Measurements from ENCODE around the gene GJA4. TPM values are rescaled to one million over a fixed set of nuclear protein-coding genes. Genes with fewer than 3 reads are reported as not detected.

Gene GJA4
- total RNA-seq, 1 experiment from 2014 or later = not detected

DNA sequence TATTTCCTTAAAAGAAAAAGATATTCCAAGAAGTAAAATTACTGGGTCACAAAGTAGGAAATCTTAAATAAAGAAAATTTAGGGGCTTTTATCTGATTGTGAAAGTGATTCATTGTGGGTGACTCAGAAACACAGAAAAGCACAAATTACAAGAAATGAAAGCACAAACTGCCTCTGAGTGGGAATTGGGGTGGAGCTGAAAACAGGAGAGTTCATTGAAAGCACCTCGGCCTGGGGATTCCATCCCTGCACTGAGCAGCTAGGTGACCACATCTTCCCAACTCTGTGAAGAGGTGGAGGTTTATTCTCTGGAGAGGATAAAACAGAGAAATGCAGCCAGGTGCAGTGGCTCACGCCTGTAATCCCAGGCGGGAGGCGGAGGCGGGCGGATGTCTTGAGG lies 7.4 kb downstream of the GJA4 start (continued):
- TF ChIP-seq, protein P1, sequence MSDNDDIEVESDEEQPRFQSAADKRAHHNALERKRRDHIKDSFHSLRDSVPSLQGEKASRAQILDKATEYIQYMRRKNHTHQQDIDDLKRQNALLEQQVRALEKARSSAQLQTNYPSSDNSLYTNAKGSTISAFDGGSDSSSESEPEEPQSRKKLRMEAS (IDR thresholded peaks at IDR 0.05) = no peak
- no peak for TF ChIP-seq ZFX (IDR thresholded peaks at IDR 0.05)

DNA sequence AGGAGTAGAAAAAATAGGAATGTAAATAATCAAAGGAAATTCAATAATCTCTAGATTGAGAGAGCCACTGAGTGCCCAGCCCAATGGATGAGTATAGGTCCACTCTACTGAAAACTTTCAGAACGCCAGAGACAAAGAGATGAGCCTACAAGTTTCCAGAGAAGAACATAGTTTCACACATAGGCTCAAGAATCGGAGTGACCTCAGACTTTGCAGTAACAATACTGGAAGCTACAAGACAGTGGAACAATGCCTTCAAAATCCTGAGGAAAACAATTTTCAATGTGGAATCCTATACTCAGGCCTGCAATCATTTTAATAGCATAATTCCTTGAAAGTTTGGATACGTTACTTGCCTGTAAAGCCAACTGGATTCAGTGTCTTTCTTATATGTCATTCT lies 11.0 kb downstream of the GJA4 start:
- Histone ChIP-seq H3K9me3 (ENCODE audit: control insufficient read depth in 1 of 2, insufficient read depth in 1 of 2, low read depth in 1 of 2, low read length in 2 of 2) (no peaks in the 10 kb centered on the region), H3K27ac (ENCODE audit: low read depth, low read length) (no peak overlapping the region), H3K27me3 (ENCODE audit: insufficient read depth, low read length) (no peaks in the 10 kb centered on the region), H3K4me1 (ENCODE audit: control insufficient read depth in 1 of 2, insufficient read depth in 2 of 2, low read length in 2 of 2) (peaks cover 0 to 3% of the 10 kb centered on the region in 2 experiments; a peak in 1 of 4 replicates), H3K79me2 (ENCODE audit: insufficient read depth, low read length) (no peaks in the 10 kb centered on the region), H4K20me1 (ENCODE audit: insufficient read depth) (no peaks in the 10 kb centered on the region), H3K9ac (ENCODE audit: low read length) (no peak overlapping the region), H3K4me2 (ENCODE audit: low read length) (no peak overlapping the region), H3K4me3 (replicated peaks in 1 of 2; ENCODE audit: low read depth in 1 of 2, low read length in 2 of 2) (no peak overlapping the region), H3K9me2 (ENCODE audit: insufficient read depth) (no peaks in the 10 kb centered on the region), H2AFZ (ENCODE audit: low read depth, low read length, poor library complexity, severe bottlenecking) (no peak overlapping the region), H3K36me3 (ENCODE audit: control insufficient read depth in 1 of 2, insufficient read depth in 2 of 2, low read length in 2 of 2) (no peaks in the 10 kb centered on the region)
- ChIA-PET CTCF (interaction anchor here (1.5 kb wide), 1 partner anchor 17 kb away, joined by 3 read pairs; no protein-coding TSS in a partner anchor), RAD21 (ENCODE audit: low non-redundant PET in 1 of 2, low total read pairs in 2 of 2, uncharacterized antibody in 2 of 2, unreplicated experiment in 2 of 2) (no interaction called here), POLR2A (no interaction called here)
- intact Hi-C loops (cut with micrococcal nuclease) = no loop called here
- no peak for ATAC-seq
- DNase-seq (ENCODE audit: low read depth, low spot score) = no peak
- TF ChIP-seq CEBPB (IDR thresholded peaks at IDR 0.05; ENCODE audit: low read depth) = no peak
- no peak for TF ChIP-seq JUND (IDR thresholded peaks at IDR 0.05)
- no peak for TF ChIP-seq EZH2 (IDR thresholded peaks at IDR 0.05)
- TF ChIP-seq SIN3A (IDR thresholded peaks at IDR 0.05; ENCODE audit: low read depth) = no peak
- TF ChIP-seq, protein P2, sequence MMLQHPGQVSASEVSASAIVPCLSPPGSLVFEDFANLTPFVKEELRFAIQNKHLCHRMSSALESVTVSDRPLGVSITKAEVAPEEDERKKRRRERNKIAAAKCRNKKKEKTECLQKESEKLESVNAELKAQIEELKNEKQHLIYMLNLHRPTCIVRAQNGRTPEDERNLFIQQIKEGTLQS (IDR thresholded peaks at IDR 0.05) = no peak
- TF ChIP-seq, protein P1 (IDR thresholded peaks at IDR 0.05) = no peak
- no peak for TF ChIP-seq RAD21 (IDR thresholded peaks at IDR 0.05; ENCODE audit: low read depth)
- TF ChIP-seq POLR2A (IDR thresholded peaks at IDR 0.05; ENCODE audit: borderline replicate concordance, extremely low read depth, insufficient read depth, insufficient read length) = no peak
- TF ChIP-seq CBX3 (IDR thresholded peaks at IDR 0.05; ENCODE audit: low read depth) = no peak
- TF ChIP-seq EZH2phosphoT487 (IDR thresholded peaks at IDR 0.05; ENCODE audit: borderline replicate concordance) = no peak
- TF ChIP-seq, protein P3, sequence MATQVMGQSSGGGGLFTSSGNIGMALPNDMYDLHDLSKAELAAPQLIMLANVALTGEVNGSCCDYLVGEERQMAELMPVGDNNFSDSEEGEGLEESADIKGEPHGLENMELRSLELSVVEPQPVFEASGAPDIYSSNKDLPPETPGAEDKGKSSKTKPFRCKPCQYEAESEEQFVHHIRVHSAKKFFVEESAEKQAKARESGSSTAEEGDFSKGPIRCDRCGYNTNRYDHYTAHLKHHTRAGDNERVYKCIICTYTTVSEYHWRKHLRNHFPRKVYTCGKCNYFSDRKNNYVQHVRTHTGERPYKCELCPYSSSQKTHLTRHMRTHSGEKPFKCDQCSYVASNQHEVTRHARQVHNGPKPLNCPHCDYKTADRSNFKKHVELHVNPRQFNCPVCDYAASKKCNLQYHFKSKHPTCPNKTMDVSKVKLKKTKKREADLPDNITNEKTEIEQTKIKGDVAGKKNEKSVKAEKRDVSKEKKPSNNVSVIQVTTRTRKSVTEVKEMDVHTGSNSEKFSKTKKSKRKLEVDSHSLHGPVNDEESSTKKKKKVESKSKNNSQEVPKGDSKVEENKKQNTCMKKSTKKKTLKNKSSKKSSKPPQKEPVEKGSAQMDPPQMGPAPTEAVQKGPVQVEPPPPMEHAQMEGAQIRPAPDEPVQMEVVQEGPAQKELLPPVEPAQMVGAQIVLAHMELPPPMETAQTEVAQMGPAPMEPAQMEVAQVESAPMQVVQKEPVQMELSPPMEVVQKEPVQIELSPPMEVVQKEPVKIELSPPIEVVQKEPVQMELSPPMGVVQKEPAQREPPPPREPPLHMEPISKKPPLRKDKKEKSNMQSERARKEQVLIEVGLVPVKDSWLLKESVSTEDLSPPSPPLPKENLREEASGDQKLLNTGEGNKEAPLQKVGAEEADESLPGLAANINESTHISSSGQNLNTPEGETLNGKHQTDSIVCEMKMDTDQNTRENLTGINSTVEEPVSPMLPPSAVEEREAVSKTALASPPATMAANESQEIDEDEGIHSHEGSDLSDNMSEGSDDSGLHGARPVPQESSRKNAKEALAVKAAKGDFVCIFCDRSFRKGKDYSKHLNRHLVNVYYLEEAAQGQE (IDR thresholded peaks at IDR 0.05; ENCODE audit: low read depth) = no peak
- no peak for TF ChIP-seq TCF7L2 (IDR thresholded peaks at IDR 0.05; ENCODE audit: borderline replicate concordance, extremely low read depth, insufficient read depth, insufficient read length)
- no peak for TF ChIP-seq ELF1 (IDR thresholded peaks at IDR 0.05; ENCODE audit: borderline replicate concordance, low read depth)
- no peak for TF ChIP-seq ZFX (IDR thresholded peaks at IDR 0.05)
- TF ChIP-seq EGR1 (IDR thresholded peaks at IDR 0.05; ENCODE audit: low read depth) = no peak
- no peak for TF ChIP-seq ZNF274 (IDR thresholded peaks at IDR 0.05; ENCODE audit: low read depth, low read length)
- TF ChIP-seq, protein P4, sequence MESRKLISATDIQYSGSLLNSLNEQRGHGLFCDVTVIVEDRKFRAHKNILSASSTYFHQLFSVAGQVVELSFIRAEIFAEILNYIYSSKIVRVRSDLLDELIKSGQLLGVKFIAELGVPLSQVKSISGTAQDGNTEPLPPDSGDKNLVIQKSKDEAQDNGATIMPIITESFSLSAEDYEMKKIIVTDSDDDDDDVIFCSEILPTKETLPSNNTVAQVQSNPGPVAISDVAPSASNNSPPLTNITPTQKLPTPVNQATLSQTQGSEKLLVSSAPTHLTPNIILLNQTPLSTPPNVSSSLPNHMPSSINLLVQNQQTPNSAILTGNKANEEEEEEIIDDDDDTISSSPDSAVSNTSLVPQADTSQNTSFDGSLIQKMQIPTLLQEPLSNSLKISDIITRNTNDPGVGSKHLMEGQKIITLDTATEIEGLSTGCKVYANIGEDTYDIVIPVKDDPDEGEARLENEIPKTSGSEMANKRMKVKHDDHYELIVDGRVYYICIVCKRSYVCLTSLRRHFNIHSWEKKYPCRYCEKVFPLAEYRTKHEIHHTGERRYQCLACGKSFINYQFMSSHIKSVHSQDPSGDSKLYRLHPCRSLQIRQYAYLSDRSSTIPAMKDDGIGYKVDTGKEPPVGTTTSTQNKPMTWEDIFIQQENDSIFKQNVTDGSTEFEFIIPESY (IDR thresholded peaks at IDR 0.05; ENCODE audit: extremely low read depth, insufficient replicate concordance, low read length) = no peak
- no peak for TF ChIP-seq POLR2AphosphoS5 (IDR thresholded peaks at IDR 0.05; ENCODE audit: low read depth, low read length)
- TF ChIP-seq SP1 (IDR thresholded peaks at IDR 0.05; ENCODE audit: low read depth) = no peak
- TF ChIP-seq FOSL1 (IDR thresholded peaks at IDR 0.05; ENCODE audit: low read depth) = no peak
- no TSS peak for BruUV-seq (replicated peaks)
